ENCODE data around the gene DENND1A.

DNA sequence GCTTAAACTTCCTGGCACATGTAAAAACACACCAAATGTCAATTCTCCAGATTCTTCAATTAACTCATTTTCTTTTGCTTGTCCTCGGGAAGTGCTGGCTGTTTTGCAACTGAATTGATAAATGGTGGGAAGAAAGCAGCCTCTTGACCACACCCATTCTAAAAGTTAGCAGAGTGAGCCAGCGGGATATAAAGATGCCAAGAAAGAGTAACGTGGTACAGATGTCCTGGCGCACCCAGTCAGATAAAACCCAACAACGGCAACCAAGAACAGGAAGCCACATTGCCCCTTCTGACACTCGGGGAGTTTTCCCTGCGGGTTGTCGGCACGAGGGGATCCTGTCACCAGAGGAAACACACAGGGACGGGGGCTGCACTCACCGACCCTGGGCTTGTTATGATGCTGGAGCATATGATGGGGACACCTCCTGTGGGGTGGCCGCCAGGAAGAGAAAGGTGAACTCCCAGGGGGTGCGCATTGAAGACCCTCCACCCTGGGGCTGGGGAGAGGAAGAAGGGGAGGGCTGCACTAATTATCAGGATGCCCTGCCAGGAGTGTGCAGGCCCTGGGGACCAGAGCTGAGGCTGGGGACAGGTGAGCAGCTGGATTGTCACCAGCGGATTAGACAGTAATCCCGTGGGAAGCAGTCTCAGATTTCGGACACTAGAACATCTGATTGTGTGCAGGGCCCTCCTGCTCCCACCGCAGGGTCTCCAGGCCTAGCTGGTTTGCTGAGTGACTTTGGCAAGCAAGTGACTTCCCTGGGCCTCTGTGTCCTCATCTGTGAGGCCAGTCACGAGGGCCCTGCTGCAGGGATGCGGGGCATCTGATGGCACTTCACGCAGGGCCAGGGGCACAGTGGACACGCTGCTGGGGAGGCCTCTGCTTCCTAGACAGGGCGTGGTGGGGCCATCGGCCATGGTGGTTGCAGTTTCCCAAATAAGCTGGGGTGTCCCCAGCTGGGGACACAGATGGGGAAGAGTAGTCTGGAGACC, 514.7 kb downstream of the DENND1A start:
- no peak for TF ChIP-seq POLR2A (IDR thresholded peaks at IDR 0.05)
- no peak for TF ChIP-seq POLR2AphosphoS5 (IDR thresholded peaks at IDR 0.05)
